Tibial artery (tissue), 4 donors: ENCODE measurements around the gene TKFC.

Experiments used
- DNase-seq, 2 donors: peaks; one replicate each; pipeline ENCODE4 v3.0.0-alpha.2; 2019
- H3K27ac ChIP-seq, 2 donors: fragments of 200-600 bp; sonication (generic) in 1 of 2; 1 replicate in 1 of 2; 2 replicates in 1 of 2; pipeline ENCODE4 v1.5.1; 2018 to 2019; ENCODE audit warnings: mild to moderate bottlenecking in 1 of 2
- H3K27me3 ChIP-seq, 2 donors: fragments of 200-600 bp; sonication (generic) in 1 of 2; one replicate each; pipeline versions ENCODE4 v1.5.1 to v1.6.0; 2016 to 2019
- H3K36me3 ChIP-seq, 3 donors: fragments of 200-600 bp; sonication (generic) in 2 of 3; one replicate each; pipeline ENCODE4 v1.5.1; 2016 to 2019; ENCODE audit warnings: mild to moderate bottlenecking in 2 of 3
- H3K4me1 ChIP-seq, 4 donors: fragments of 200-600 bp; sonication (generic) in 2 of 4; 1 replicate in 3 of 4; 2 replicates in 1 of 4; pipeline ENCODE4 v1.5.1; 2016 to 2019
- H3K4me3 ChIP-seq, 2 donors: fragments of 200-600 bp; sonication (generic) in 1 of 2; 1 replicate in 1 of 2; 2 replicates in 1 of 2; pipeline ENCODE4 v1.5.1; 2018 to 2019; ENCODE audit warnings: mild to moderate bottlenecking in 2 of 2
- H3K9me3 ChIP-seq, 3 donors: fragments of 200-600 bp; sonication (generic) in 1 of 3; one replicate each; pipeline ENCODE4 v1.5.1; 2016 to 2019
- intact Hi-C: fragments of 100-400 bp; cut with DNase I; formaldehyde crosslinking; loops from one replicate; pipeline ENCODE4 v1.15.0; 2023; ENCODE audit warnings: low total_unique reads
- TF ChIP-seq, protein P1 (sequence below), 2 experiments: fragments of 200-600 bp in 1 of 2; fragments of 450-650 bp in 1 of 2; IDR thresholded peaks; one replicate each; pipeline ENCODE4 v1.5.1; 2017 to 2019; ENCODE audit warnings: antibody characterized with exemption in 2 of 2, mild to moderate bottlenecking in 1 of 2, moderate library complexity in 1 of 2

The TKFC gene

DNA sequence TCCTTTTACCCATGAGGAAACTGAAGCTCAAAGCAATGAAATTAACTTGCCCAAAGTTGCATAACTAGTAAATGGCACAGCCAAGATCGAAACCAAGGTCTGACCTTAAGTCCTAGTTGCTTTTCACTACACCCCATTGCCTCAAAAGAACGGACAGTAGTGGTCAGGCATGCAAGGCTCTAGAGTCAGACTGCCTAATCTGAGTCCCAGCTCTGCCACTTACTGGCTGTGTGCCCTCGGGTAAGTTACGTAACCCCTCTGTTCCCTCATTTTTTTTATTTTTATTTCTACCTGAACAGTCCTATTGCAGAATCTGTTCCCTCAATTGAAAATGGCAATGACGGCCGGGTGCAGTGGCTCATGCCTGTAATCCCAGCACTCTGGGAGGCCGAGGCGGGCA is 19.0 kb downstream of the TKFC start:
- Histone ChIP-seq H3K9me3 (no peaks in the 10 kb centered on the region), H3K36me3 (peaks cover 41 to 89% (median 79%) of the 10 kb centered on the region in 3 donors), H3K27me3 (no peaks in the 10 kb centered on the region), H3K4me1 (no peaks in the 10 kb centered on the region), H3K4me3 (no peak overlapping the region), H3K27ac (no peak overlapping the region)
- intact Hi-C loops, result no loop called here
- DNase-seq, result no peak
- TF ChIP-seq, protein P1, sequence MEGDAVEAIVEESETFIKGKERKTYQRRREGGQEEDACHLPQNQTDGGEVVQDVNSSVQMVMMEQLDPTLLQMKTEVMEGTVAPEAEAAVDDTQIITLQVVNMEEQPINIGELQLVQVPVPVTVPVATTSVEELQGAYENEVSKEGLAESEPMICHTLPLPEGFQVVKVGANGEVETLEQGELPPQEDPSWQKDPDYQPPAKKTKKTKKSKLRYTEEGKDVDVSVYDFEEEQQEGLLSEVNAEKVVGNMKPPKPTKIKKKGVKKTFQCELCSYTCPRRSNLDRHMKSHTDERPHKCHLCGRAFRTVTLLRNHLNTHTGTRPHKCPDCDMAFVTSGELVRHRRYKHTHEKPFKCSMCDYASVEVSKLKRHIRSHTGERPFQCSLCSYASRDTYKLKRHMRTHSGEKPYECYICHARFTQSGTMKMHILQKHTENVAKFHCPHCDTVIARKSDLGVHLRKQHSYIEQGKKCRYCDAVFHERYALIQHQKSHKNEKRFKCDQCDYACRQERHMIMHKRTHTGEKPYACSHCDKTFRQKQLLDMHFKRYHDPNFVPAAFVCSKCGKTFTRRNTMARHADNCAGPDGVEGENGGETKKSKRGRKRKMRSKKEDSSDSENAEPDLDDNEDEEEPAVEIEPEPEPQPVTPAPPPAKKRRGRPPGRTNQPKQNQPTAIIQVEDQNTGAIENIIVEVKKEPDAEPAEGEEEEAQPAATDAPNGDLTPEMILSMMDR (IDR thresholded peaks at IDR 0.05), result no peak

- intact Hi-C loops, result no loop called here
- no peak overlapping the region for H3K27ac ChIP-seq
- TF ChIP-seq, protein P1 (IDR thresholded peaks at IDR 0.05), result no peak
- H3K4me3 ChIP-seq, result no peak overlapping the region
- H3K27me3 ChIP-seq, result no peaks in the 10 kb centered on the region
- H3K9me3 ChIP-seq, result no peaks in the 10 kb centered on the region
- DNase-seq, result no peak
- no peaks in the 10 kb centered on the region for H3K4me1 ChIP-seq
- peaks cover 41 to 77% (median 76%) of the 10 kb centered on the region in 3 donors for H3K36me3 ChIP-seq
Measured at GRCh38 chr11:61353131-61354067, 20.4 kb downstream of the TKFC start.

DNA sequence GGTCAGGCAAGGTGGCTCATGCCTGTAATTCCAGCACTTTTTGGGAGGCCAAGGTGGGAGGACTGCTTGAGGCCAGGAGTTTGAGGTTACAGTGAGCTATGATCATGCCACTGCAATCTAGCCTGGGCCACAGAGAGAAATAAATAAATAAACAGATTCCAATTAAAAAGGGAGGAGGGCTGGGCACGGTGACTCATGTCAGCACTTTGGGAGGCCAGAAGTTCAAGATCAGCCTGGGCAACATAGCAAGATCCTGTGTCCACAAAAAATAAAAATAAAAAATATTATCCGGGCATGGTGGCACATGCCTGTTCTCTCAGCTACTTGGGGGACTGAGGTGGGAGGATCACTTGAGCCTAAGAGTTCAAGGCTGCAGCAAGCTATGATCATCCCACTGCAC is 21.2 kb downstream of the TKFC start:
- H3K27ac ChIP-seq, result no peak overlapping the region
- H3K27me3 ChIP-seq, result no peaks in the 10 kb centered on the region
- DNase-seq, result no peak
- H3K9me3 ChIP-seq, result no peaks in the 10 kb centered on the region
- intact Hi-C loops, result no loop called here
- TF ChIP-seq, protein P1 (IDR thresholded peaks at IDR 0.05), result no peak
- H3K36me3 ChIP-seq, result peaks cover 41 to 69% (median 68%) of the 10 kb centered on the region in 3 donors
- H3K4me3 ChIP-seq, result no peak overlapping the region
- no peaks in the 10 kb centered on the region for H3K4me1 ChIP-seq

DNA sequence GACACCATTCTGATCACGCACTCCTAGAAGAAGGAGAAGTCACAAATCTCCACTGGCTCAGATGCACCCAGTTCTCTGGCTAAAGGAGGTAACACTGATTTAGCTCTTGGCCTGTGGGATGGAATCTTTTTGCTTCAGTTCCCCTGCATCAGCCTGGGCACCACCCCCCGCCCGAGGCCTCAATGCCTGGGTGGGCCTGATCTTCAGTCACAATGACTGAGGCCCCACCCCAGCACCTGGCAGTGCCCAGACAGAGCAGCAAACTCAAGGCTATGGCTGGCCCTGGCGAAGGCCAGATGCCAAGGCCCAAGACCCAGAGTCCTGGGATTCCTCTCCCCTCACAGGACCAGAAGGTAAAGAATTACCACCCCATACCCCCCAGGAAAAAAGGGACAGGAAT is 23.7 kb downstream of the TKFC start:
- Histone ChIP-seq H3K9me3 (no peaks in the 10 kb centered on the region), H3K4me1 (peaks cover 0 to 20% (median 5%) of the 10 kb centered on the region in 4 donors), H3K27me3 (no peaks in the 10 kb centered on the region), H3K36me3 (peaks cover 27 to 44% (median 43%) of the 10 kb centered on the region in 3 donors), H3K4me3 (no peak overlapping the region), H3K27ac (no peak overlapping the region)
- intact Hi-C loops, result no loop called here
- TF ChIP-seq, protein P1 (IDR thresholded peaks at IDR 0.05), result no peak
- DNase-seq, result no peak

GRCh38 chr11:61357233-61357893 is 24.3 kb downstream of the TKFC start:
- H3K27me3 ChIP-seq, result no peaks in the 10 kb centered on the region
- H3K27ac ChIP-seq, result no peak overlapping the region
- peaks cover 0 to 20% (median 5%) of the 10 kb centered on the region in 4 donors for H3K4me1 ChIP-seq
- DNase-seq, result no peak
- peaks cover 21 to 37% (median 36%) of the 10 kb centered on the region in 3 donors for H3K36me3 ChIP-seq
- TF ChIP-seq, protein P1 (IDR thresholded peaks at IDR 0.05), result no peak
- no peak overlapping the region for H3K4me3 ChIP-seq
- no peaks in the 10 kb centered on the region for H3K9me3 ChIP-seq
- intact Hi-C loops, result no loop called here
